ENCODE measurements around the gene OPHN1.
"Not testable (repeated sequence)": the region's sequence is repeated elsewhere in the genome, so short reads cannot be mapped to it uniquely, and the experiment has no call there.

Gene OPHN1

DNA sequence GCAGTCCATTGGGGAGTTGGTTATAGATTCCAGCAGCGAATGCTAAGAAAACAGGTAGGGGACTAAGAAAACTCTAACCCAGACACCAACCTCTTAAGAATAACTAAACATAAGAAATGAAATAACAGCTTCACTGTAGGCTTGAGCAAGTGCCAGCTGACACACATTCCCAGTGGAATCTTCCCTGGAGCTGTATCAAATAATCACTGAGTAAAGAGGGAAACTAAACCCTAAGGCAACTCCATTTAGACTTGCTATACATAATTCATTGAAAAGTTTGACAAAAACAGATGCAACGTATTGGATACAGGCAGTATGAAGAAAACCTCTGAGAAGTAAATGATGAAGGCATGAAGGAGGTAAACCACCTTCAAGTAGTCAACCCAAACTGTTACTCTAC is 293.5 kb downstream of the OPHN1 start:
- no peak for DNase-seq

DNA sequence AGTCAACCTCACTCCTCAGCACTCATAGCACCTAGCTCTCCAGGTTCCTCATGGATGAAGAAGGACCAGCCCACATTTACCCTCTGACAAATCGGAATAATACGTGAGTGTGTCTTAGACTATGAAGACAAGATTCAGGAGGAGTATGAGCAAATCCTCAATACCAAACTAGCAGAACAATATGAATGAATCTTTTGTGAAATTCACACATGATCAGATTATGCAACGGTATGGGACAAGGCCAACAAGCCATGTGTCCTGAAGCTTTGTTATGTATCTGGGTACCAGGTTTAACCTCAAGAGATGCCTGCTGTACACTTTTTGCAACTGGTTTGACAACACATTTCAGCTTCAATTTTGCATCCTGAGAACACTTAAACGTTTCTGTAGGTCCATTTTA is 300.1 kb downstream of the OPHN1 start:
- no peak for DNase-seq

DNA sequence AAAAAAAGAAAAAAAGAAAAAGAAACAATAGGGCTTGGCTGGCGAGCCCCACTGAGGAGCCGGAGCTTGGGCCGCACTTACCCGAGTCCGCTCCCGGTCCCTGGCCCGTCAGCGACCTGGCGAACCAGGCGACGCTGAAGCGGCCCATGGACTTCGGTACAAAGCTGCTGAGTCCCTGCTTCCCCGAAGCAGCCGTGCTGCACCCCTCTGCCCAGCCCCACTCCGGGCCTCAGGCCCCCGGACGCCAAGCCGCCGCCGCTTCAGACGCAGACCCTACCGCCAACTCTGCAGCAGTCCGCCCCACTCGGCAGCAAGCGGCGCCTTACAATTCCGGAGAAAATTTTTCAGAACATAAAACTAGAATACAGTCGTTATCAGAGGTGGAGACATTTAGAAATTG is 300.5 kb downstream of the OPHN1 start:
- no peak for DNase-seq

DNA sequence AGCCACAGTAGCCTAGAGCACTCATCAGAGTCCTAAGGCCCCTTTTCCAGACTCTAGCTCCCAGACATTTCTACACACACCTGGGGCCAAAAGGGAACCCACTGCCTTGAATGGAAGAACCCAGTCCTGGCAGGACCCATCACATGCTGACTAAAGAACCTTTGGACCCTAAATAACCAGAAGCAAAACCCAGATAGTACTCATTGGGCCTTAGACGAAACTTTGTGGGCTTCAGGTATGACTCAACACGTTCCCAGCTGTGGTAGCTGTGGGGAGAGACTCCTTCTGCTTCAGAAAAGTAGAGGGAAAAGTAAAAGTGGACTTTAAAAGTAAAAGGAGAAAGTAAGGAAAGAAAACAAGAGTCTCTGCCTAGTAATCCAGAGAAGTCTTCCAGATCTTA is 311.5 kb downstream of the OPHN1 start:
- no peak for DNase-seq

DNA sequence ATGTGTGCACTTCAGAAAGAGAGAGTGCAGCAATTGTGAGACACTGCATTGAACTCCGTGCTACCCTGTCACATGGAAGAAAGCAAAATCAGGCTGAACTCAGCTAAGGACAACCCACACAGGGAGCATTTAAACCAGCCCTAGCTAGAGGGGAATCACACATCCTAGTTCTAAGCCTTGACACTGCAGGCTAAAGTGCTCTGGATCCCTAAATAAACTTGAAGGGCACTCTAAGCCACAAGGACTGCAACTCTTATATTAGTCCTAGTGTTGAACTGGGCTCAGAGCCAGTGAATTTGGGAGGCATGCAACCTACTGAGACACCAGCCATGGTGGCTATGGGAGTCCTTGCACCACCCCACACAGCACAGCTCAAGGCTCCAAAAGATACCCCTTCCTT is 311.9 kb downstream of the OPHN1 start:
- no peak for DNase-seq

DNA sequence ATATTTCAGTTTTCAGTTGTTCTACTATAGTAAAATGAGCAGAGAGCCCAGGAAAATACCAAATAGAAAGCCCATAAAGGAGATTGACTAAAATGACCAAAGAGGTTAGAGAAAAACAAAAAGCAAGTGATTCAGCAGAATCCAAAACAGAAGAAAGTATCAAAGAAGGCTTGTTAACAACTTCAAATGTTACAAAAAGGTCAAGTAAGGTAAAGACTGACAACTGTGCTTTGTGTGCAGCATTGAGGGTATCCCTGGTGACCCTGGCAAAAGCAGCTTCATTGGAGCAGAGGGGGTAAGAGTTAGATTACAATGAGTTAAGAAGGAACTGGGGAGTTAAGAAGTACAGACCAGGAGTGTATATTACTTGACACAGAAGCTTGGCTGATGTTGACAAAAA is 317.9 kb downstream of the OPHN1 start:
- no peak for DNase-seq

DNA sequence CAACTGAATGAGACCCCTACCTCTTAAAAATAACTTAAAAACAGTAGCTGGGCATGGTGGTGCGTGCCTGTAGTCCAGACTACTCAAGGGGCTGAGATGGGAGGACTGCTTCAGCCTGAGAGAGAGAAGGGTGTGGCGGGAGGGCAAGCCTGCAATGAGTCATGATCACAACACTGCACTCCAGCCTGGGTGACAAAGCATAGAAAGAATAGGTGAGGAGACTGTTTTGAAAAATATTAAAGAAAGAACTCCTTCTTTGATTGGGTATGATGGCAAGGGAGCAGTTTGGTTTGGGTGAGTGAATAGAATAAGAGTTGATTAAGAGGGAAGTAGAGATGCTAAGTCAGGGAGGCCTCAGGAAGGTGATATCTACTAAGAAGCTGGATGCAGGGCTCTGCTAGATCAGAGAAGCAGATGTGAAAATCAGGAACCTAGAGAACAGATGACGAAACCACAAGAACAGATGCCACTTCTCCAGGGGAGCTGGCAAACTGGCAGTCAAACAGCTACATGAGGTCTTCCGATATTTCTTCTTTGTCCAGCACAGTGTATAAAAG is 318.6 kb downstream of the OPHN1 start:
- DNase-seq = no peak

DNA sequence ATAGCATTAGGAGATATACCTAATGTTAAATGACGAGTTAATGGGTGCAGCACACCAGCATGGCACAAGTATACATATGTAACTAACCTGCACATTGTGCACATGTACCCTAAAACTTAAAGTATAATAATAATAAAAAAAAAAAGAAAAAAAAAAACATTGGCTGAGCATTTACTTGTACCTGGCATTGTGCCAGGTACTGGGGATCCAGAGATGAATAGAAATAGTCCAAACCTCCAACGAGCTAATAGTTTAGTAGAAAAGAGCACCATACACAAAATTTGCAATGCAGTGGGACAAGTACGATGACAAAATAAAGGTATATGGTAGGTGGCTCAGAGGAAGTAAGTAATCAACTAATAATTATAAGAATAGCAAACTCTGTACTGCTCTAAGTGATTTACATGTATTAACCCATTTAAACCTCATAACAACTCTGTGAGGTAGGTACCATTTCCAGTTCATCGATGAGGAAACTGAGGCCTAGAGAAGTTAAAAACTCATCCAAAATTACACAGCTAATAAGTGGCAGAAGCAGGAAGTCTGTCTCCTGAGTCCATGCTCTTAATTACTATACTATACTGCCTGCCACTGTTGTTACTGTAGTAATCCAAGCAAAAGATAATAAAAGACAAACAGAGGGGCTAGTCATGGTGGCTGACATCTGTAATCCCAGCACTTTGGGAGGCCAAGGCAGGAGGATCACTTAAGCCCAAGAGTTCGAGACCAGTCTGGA is 319.3 kb downstream of the OPHN1 start:
- DNase-seq = no peak

DNA sequence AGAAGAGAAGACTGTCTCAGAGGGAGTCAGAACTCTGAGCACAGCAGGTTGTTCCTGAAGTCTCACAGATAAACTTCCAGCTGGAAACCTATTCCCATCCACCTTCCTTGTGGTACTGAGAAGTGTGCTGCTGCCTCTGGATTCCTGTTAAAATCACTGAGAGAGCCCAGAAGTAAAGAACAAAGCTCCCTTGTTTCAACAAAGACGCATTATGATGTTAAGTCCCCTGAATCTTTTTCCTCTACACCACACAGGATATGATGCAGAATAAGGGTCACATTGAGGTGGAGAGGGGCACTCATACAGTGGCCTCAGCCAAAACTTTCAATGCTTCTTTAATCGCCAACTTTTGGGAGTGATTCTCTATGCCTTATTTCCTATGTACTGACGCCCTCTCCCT is 321.0 kb downstream of the OPHN1 start:
- no peak for DNase-seq

DNA sequence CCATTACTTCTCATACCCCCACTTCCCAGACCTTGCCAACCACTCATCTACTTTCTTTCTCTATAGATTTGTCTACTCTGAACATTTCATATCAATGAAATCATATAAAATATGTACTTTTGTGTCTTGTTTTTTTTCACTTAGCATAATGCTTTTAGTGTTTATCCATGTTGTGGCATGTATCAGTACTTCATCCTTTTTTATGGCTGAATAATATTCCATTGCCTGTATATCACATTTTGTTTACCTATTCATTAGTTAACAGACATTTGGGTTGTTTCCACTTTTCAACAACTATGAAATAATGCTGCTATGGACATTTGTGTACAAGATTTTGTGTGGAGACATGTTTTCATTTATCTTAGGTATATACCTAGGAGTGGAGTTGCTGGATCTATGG is 324.1 kb downstream of the OPHN1 start:
- DNase-seq = no peak

DNA sequence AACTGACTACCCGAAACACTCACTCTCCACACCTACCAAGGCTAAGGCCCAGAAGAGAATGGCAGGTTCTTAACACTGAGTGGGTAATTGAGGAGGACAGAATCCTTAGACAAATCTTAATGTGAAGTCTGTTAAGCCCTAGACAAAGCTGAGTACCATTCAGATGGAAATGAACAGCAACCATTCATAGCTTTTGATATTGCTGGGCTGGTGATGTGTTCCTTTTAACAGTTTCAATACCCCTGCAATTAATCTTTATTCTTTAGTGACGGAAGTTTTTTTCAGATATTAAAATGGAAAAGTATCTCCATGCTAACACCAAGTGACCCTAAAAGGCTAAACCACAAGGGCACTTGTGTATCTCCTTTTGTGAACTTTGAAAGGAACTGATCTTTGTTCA is 334.9 kb downstream of the OPHN1 start:
- DNase-seq = no peak

DNA sequence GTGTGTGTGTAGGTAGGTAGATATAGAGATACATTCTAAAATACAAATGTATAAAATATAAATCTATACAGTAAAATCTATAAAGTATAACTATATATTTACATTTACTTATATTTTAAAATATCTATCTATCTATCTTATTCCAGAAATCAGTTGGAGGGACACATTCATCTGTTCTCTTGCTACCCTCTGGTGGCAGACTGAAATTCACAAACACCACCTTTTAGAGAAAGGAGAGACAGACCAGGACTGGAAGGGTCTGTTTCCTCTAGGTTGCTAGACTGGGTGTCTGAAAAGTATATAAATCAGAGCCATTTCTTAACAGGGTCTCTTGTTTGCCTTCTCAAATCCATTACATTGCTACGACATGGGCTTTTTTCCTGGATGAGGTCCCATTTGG is 343.0 kb downstream of the OPHN1 start:
- no peak for DNase-seq

DNA sequence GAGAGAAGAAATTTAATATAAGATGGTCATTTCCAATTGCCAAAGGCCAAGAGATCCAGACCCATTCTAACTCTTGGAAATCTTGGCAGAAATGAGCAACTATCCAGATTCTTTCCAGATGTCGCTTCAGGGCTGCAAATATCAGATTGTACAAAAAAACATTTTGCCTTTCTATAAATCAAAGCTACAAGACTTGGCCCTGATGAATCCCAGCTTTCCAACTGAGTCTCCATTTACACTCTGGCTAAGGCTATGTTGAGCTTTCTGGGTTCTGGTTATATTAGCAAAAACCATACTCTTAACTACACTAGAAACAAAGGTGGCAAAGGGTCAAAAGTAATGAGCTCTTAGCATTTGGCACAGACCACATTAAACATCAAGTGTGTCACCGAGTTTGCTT is 345.8 kb downstream of the OPHN1 start:
- no peak for DNase-seq

DNA sequence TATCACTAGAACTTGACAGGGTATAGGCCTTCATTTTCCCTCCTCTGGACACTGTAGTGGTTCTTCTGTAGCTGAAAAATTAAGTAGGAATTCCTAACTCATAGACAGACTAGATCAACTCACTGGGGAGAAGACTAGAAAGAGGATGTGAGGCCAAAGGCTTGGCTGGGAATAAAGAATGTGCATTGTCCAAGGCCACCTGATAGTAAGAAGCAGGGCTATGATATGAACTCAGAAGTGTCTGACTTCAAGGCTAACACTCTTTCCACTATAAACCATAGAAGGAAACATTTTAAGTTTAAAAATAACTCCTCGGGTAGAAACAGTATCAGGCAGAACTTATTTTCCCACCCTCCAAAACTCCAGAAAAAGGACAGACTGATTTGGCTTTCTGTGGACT is 346.6 kb downstream of the OPHN1 start:
- no peak for DNase-seq

DNA sequence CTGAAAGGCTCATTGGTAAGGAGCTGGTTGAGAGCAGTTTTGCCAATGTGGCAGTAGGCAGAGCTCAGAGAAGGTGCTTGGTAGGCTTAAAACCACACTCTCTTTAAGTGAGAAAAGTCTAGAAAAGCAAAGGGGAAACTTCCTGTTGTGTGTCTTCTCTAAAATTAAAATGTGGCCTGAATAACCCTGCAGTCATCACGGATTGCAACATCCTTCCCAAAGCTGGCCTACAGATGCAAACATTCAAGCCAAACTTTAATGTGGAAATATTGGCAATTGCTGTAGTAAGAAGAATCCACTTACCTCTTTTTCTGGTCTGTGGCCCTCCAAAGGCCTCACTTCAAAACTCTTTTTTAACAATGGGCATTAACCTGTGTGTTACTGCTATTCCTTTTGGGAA is 348.5 kb downstream of the OPHN1 start:
- no peak for DNase-seq

DNA sequence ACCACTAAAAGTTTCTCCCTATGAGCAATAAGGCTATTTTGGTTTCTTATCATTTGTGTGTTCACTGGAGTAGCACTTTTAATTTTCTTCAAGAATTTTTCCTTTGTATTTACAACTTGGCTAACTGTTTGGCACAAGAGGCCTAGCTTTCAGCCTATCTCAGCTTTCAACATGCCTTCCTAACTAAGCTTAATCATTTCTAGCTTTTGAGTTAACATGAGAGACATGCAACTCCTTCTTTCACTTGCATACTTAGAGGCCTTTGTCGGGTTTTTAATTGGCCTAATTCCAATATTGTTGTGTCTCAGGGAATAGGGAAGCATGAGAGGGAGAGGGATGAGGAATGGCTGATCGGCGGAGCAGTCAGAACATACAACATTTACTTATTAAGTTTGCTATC is 349.8 kb downstream of the OPHN1 start:
- DNase-seq = no peak

DNA sequence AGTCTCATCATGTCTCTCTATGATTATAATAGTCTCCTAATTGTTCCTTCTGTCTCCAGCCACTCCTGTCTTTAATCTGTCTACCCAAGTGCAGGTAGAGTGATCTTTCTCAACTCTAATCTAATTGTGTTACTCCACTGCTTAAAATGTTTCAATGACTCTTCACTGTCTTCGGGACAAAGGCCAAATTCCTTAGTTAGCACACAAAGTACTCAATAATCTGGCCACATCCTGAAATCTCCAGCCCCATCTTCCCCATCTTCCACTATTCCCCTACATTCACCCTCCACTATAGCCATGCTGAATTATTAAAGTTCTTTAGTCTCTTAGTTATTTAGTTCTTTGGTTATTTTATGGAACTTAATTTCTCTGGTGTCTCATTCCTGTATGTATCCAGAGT is 353.3 kb downstream of the OPHN1 start:
- DNase-seq = no peak

DNA sequence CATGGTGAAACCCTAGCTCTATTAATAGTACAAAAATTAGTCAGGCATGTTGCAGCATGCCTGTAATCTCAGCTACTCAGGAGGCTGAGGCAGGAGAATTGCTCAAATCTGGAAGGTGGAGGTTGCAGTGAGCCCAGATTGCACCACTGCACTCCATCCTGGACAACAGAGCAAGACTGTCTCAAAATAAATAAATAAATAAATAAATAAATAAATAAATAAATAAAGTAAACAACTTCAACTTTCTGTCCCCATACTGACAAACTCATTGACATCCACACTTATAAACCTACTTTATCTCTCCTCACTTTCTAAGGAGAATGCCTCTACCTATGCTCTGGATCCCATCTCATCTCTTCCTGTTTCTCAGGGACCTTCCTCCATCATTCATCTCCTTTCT is 354.5 kb downstream of the OPHN1 start:
- DNase-seq = not testable (repeated sequence)

DNA sequence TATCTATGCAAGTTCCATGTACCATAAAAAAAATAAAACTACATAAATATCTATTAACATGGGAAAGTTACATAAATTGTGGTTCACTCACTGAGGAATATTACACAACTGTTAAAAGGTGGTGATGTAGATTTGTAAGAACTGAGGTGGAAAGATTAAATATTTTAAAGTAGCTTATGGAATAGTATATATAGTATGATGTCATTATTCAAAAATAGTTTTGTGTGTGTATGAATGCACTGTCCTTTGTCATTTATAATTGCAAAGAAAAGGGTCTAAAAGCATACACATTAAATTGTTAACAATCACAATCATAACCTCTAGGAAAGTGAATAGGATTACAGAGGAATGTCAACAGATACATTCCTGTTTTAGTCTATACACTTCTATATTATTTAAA is 355.9 kb downstream of the OPHN1 start:
- DNase-seq = no peak

DNA sequence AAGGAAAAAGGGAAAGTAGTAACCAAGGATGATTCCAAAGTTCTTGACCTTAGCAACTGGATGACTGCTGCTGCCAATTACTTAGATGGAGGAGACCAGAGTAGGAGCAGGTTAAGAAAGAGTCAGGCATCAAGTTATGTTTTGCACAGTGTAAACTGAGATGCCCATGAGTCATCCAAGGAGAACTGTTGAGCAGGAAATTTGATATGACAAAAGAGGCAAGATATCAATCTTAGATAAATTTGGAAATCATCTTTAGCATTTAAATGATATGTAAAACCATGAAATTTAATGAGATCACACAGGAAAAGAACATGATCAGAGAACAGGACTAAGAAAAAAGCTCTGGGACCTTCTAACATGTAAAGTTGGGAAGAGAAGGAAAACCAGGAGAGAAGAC is 361.3 kb downstream of the OPHN1 start:
- no peak for DNase-seq

DNA sequence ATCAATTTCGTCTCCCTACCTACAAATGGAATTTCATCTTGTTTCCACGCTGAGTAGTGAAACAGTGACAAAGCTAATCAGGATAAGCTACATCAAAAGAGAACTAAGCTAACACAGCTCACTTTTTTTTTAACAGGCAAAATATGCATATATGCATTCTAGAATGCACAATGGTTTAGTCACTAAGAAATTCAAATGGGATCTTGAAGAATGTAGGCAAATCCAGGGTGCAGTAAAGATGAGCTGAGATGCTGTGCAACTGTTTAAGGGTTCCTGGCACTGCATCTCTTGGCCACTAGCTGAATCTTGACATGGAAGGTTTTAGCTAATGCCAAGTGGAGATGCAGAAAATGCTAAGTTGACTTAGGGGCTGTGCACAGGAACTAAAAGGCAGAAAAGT is 363.2 kb downstream of the OPHN1 start:
- DNase-seq = not testable (repeated sequence)

DNA sequence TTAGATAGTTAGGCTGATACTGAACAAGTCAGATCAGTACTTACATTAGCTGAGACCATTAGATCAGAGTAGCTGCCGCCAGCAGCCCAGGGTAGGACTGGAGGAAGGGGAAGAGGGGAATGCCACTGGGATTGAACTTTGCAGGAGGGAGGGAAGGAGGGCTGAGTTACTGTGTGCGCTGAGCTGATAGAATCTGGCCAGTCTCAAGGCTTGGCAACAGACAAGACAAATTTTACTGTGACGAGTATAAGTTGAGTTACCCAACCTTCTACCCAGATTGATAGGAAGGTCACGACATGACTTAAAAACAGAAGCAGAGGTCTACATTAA is 372.1 kb downstream of the OPHN1 start:
- DNase-seq = no peak

DNA sequence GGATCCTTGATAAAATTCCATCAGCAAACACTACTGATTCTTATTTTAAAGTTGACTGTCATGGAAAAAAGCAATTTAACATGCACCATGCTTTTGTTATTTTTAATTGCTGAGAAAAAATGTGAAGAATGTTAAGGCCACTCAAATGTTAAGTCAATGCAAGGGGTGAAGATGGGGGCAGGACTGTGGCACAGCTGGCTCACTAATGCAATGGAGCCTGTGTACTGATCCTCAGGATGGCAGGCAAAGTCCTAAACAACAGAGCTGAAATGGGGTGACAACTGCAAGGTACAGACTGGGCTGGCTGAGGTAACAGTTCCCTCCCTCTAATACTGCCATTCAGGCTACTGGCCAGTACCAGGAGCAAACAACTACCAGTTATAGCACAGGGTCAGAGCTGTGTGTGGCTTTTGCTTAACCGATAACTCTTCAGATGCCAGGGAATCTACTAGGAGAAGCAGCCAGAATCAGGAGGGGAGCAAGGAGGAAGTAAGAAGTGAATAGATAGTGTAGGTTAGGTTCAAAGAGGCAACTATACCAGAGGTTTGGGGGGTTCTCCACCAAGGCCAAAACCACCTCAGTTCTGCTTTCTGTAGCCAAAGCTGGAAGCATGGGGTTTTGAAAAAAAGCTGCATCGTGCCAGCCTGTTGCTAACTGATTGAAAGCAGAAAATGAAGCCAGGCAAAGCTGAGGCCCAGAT is 372.6 kb downstream of the OPHN1 start:
- DNase-seq = no peak

DNA sequence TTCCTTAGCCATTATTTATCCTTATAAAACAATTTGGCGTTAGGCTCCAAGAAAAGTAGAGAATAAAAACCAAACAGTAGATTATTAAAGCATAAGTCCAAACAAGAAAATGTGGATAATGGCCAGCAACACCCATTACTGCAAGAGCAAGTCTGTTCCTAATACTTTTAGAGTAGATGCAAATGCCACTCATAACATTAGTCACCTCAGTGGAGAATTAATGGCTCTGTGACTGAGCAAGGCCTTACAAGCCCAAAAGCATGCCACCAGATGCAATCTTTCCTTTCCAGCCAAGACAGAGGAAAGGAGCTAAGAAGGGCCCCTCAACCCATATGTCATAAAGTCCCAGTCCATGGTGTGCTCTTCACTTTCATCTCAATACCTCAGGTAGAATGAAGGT is 373.8 kb downstream of the OPHN1 start:
- no peak for DNase-seq

DNA sequence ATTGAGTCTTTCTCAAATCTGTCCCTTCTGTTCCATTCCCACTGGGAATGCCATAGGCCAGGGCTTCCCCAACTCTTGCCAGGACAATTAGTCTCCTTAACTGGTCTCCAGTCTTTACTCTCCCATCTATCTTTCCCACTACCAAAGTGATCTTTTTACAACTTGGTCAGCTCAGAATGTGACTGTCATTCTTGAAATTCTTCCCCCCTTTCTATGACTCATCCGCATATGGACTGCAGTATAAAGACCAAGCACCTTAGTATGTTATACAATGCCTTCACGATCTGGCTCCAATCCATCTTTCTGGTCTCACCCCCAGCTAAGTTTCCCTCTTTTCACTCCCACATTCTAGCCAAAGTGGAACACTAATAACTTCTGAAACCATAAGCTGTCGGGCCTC is 383.8 kb downstream of the OPHN1 start:
- DNase-seq = no peak
